PC-9 (cell line): Measurements from ENCODE around the gene NDUFS2.

ENCODE experiments used
- CTCF ChIP-seq: fragments of 200-600 bp; sonication (generic); conservative IDR thresholded peaks from 2 replicates; pipeline ENCODE4 v1.6.1; 2017; ENCODE audit warnings: mixed run types, antibody characterized with exemption, mild to moderate bottlenecking, moderate library complexity
- EZH2 ChIP-seq: fragments of 200-600 bp; sonication (generic); IDR thresholded peaks from 2 replicates; pipeline ENCODE4 v1.8.0; 2017; ENCODE audit warnings: antibody characterized with exemption, low read depth

DNA sequence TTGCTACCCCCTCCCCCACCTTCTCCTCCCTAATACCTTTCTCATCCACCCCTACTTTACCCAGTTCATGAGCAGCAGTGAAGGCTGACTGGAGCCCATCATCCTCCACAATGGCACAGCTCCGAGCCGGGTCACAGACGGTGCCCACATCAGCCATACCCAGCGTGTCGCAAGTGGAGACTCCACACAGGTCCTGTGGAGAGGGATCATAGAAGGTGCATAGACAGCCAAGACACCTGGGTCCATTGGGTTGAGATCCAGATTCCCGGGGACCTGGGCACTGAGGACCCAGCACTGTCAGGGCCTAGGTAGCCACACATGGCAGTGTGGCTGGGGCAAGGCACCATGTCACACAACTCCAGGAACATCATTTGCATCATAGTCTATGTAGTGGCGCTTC, 6.1 kb upstream of the NDUFS2 start:
- TF ChIP-seq CTCF (no peak), EZH2 (no peak)
